GM23338 (cell line): Measurements from ENCODE around the gene PYDC2. TPM values are rescaled to one million over a fixed set of nuclear protein-coding genes. Genes with fewer than 3 reads are reported as not detected.

ENCODE experiments used
- ATAC-seq: fragments of 200-7000 bp; cut with Tn5 transposase; 3 replicates; pipeline ENCODE4 v1.9.1; 2020
- DNase-seq: peaks from one replicate; pipeline ENCODE4 v3.0.0-alpha.2; 2015; ENCODE audit warnings: low spot score
- H2AFZ ChIP-seq: fragments of 200-600 bp; sonication (generic); 2 replicates; pipeline ENCODE4 v1.8.0; 2016; ENCODE audit warnings: antibody characterized with exemption, mild to moderate bottlenecking, moderate library complexity
- H3F3A ChIP-seq: fragments of 200-600 bp; sonication (generic); replicated peaks from 2 replicates; pipeline ENCODE4 v1.8.0; 2017; ENCODE audit warnings: antibody characterized with exemption, mixed run types, low read depth
- H3K27ac ChIP-seq: fragments of 200-600 bp; sonication (generic); 2 replicates; pipeline ENCODE4 v1.6.1; 2016; ENCODE audit warnings: low read depth
- H3K27me3 ChIP-seq: fragments of 200-600 bp; sonication (generic); 2 replicates; pipeline ENCODE4 v1.8.0; 2016; ENCODE audit warnings: mild to moderate bottlenecking, mixed run types, moderate library complexity; ENCODE audit not compliant: insufficient read depth
- H3K36me3 ChIP-seq: fragments of 200-600 bp; sonication (generic); 2 replicates; pipeline ENCODE4 v1.8.0; 2016; ENCODE audit warnings: mild to moderate bottlenecking; ENCODE audit not compliant: insufficient read depth
- H3K4me1 ChIP-seq: fragments of 200-600 bp; sonication (generic); 2 replicates; pipeline ENCODE4 v1.8.0; 2016; ENCODE audit warnings: mild to moderate bottlenecking, moderate library complexity; ENCODE audit not compliant: insufficient read depth
- H3K4me2 ChIP-seq: fragments of 200-600 bp; sonication (generic); 2 replicates; pipeline ENCODE4 v1.7.1; 2017; ENCODE audit warnings: mixed run types
- H3K4me3 ChIP-seq: fragments of 200-600 bp; sonication (generic); 2 replicates; pipeline ENCODE4 v1.6.1; 2016; ENCODE audit warnings: mixed run types
- H3K79me2 ChIP-seq: fragments of 200-600 bp; sonication (generic); replicated peaks from 2 replicates; pipeline ENCODE4 v1.8.0; 2017; ENCODE audit warnings: mild to moderate bottlenecking; ENCODE audit not compliant: insufficient read depth
- H3K9me2 ChIP-seq: fragments of 200-600 bp; sonication (generic); 2 replicates; pipeline ENCODE4 v1.8.0; 2017; ENCODE audit not compliant: insufficient read depth
- H4K20me1 ChIP-seq: fragments of 200-600 bp; sonication (generic); replicated peaks from 2 replicates; pipeline ENCODE4 v1.8.0; 2017; ENCODE audit warnings: mild to moderate bottlenecking; ENCODE audit not compliant: insufficient read depth
- H3K27ac Mint-ChIP-seq: 2 replicates; pipeline ENCODE4 v1.8.0; 2020; ENCODE audit warnings: inconsistent platforms, mild to moderate bottlenecking, moderate library complexity, mixed read lengths
- H3K27me3 Mint-ChIP-seq: 3 replicates; pipeline ENCODE4 v1.8.0; 2022; ENCODE audit warnings: low read depth, mild to moderate bottlenecking, moderate library complexity, mixed read lengths, inconsistent platforms; ENCODE audit not compliant: insufficient read depth, poor library complexity
- H3K36me3 Mint-ChIP-seq: 3 replicates; pipeline ENCODE4 v1.8.0; 2021; ENCODE audit warnings: low read depth, mild to moderate bottlenecking, inconsistent platforms, moderate library complexity, mixed read lengths
- H3K4me1 Mint-ChIP-seq: 3 replicates; pipeline ENCODE4 v1.8.0; 2020; ENCODE audit warnings: mild to moderate bottlenecking, inconsistent platforms, mixed read lengths
- H3K4me3 Mint-ChIP-seq: 3 replicates; pipeline ENCODE4 v1.8.0; 2021; ENCODE audit warnings: moderate library complexity, mild to moderate bottlenecking, inconsistent platforms, mixed read lengths
- H3K9me3 Mint-ChIP-seq: 3 replicates; pipeline ENCODE4 v1.8.0; 2020; ENCODE audit warnings: moderate library complexity, mild to moderate bottlenecking, inconsistent platforms, mixed read lengths
- EZH2 ChIP-seq: fragments of 200-600 bp; sonication (generic); IDR thresholded peaks from one replicate; pipeline ENCODE4 v1.8.0; 2017; ENCODE audit warnings: antibody characterized with exemption, mild to moderate bottlenecking, low read depth; ENCODE audit not compliant: unreplicated experiment
- EZH2phosphoT487 ChIP-seq: fragments of 200-600 bp; sonication (generic); IDR thresholded peaks from one replicate; pipeline ENCODE4 v1.8.1; 2018; ENCODE audit warnings: antibody characterized with exemption; ENCODE audit not compliant: unreplicated experiment
- JUNB ChIP-seq: IDR thresholded peaks from one replicate; pipeline ENCODE4 v1.6.1; 2016; ENCODE audit warnings: antibody characterized with exemption; ENCODE audit not compliant: unreplicated experiment
- NANOG ChIP-seq: IDR thresholded peaks from 2 replicates; pipeline ENCODE4 v1.6.1; 2016; ENCODE audit warnings: antibody characterized with exemption, borderline replicate concordance
- POLR2AphosphoS5 ChIP-seq: IDR thresholded peaks from 2 replicates; pipeline ENCODE4 v1.6.1; 2016; ENCODE audit warnings: antibody characterized with exemption, low read depth
- REST ChIP-seq: IDR thresholded peaks from one replicate; pipeline ENCODE4 v1.6.1; 2018; ENCODE audit warnings: antibody characterized with exemption; ENCODE audit not compliant: unreplicated experiment
- STAT1 ChIP-seq: IDR thresholded peaks from one replicate; pipeline ENCODE4 v1.6.1; 2016; ENCODE audit warnings: antibody characterized with exemption; ENCODE audit not compliant: unreplicated experiment
- ZNF114 ChIP-seq: fragments of 250-450 bp; sonication (Bioruptor Pico); IDR thresholded peaks from 2 replicates; pipeline ENCODE4 v1.5.0; 2020; ENCODE audit warnings: mild to moderate bottlenecking, moderate library complexity
- ZNF331 ChIP-seq: fragments of 250-450 bp; sonication (Bioruptor Pico); IDR thresholded peaks from 2 replicates; pipeline ENCODE4 v1.5.0; 2020; ENCODE audit warnings: low read depth, mild to moderate bottlenecking, moderate library complexity
- ZNF462 ChIP-seq: fragments of 250-450 bp; sonication (Bioruptor Pico); IDR thresholded peaks from 2 replicates; pipeline ENCODE4 v1.5.0; 2020; ENCODE audit warnings: mild to moderate bottlenecking, moderate library complexity
- polyA plus RNA-seq: library from polyadenylated mRNA; unstranded; fragments of >200 nt; fragmentation: Nextera tagmentation; extraction: Ambion mirVana; gene quantifications from 2 replicates; pipeline ENCODE4 v1.2.1, GENCODE V29; 2016
- total RNA-seq: library from RNA; depleted of rRNA; stranded (reverse); fragments of >200 nt; shearing (Covaris generic); gene quantifications from 2 replicates; pipeline ENCODE4 v1.2.3, GENCODE V29; 2014

The PYDC2 gene
- total and polyA plus RNA-seq, 2 experiments from 2014 or later = not detected

- no peak overlapping the region for H3K27ac Mint-ChIP-seq
- H3K27me3 ChIP-seq = no peaks in the 10 kb centered on the region
Observed at GRCh38 chr3:191470545-191470944, 9.6 kb downstream of the PYDC2 start.

GRCh38 chr3:191473661-191474198 lies 12.8 kb downstream of the PYDC2 start:
- no peak overlapping the region for H3K27ac ChIP-seq
- H3K4me2 ChIP-seq = no peak overlapping the region
- H3K4me1 Mint-ChIP-seq = peaks cover 8% of the 10 kb centered on the region; the same call in 2 of the 3 replicates
- H3K36me3 Mint-ChIP-seq = no peaks in the 10 kb centered on the region
- H3K27me3 Mint-ChIP-seq = no peaks in the 10 kb centered on the region
- H3K27ac Mint-ChIP-seq = no peak overlapping the region
- H3K36me3 ChIP-seq = no peaks in the 10 kb centered on the region
- TF ChIP-seq ZNF114 (CRISPR knock-in tag) (no peak), ZNF462 (no peak), STAT1 (no peak), NANOG (no peak), REST (no peak), POLR2AphosphoS5 (no peak), ZNF331 (CRISPR knock-in tag) (no peak), JUNB (no peak), EZH2 (no peak), EZH2phosphoT487 (no peak)
- ATAC-seq = no peak
- DNase-seq = no peak
- H4K20me1 ChIP-seq = no peaks in the 10 kb centered on the region
- H3K79me2 ChIP-seq = no peaks in the 10 kb centered on the region
- no peaks in the 10 kb centered on the region; the same call in 1 of the 2 replicates for H3K9me2 ChIP-seq
- no peak overlapping the region for H3K4me3 ChIP-seq
- H3K4me3 Mint-ChIP-seq = no peak overlapping the region
- H3K9me3 Mint-ChIP-seq = no peaks in the 10 kb centered on the region; the same call in 2 of the 3 replicates
- H2AFZ ChIP-seq = no peak overlapping the region
- no peaks in the 10 kb centered on the region for H3F3A ChIP-seq
- no peaks in the 10 kb centered on the region for H3K4me1 ChIP-seq
- H3K27me3 ChIP-seq = no peaks in the 10 kb centered on the region

More at GRCh38 chr3:191470545-191470944, 9.6 kb downstream of the PYDC2 start:
- H3F3A ChIP-seq = no peaks in the 10 kb centered on the region
- H3K36me3 ChIP-seq = no peaks in the 10 kb centered on the region
- ATAC-seq = no peak
- no peaks in the 10 kb centered on the region for H3K27me3 Mint-ChIP-seq
- no peaks in the 10 kb centered on the region for H4K20me1 ChIP-seq
- H3K4me2 ChIP-seq = no peak overlapping the region
- no peak overlapping the region for H3K27ac ChIP-seq
- TF ChIP-seq EZH2phosphoT487 (no peak), POLR2AphosphoS5 (no peak), ZNF114 (CRISPR knock-in tag) (no peak), EZH2 (no peak)
- peaks cover 5% of the 10 kb centered on the region; the same call in 2 of the 3 replicates for H3K9me3 Mint-ChIP-seq
- peaks cover 3% of the 10 kb centered on the region; the same call in 2 of the 3 replicates for H3K4me1 Mint-ChIP-seq
- no peak for DNase-seq
- no peaks in the 10 kb centered on the region; the same call in 1 of the 2 replicates for H3K9me2 ChIP-seq
- no peaks in the 10 kb centered on the region for H3K79me2 ChIP-seq
- H3K36me3 Mint-ChIP-seq = no peaks in the 10 kb centered on the region
- H2AFZ ChIP-seq = no peak overlapping the region
- H3K4me3 Mint-ChIP-seq = no peak overlapping the region
- H3K4me3 ChIP-seq = no peak overlapping the region
- H3K4me1 ChIP-seq = no peaks in the 10 kb centered on the region
